Thyroid gland (tissue), 4 donors: Measurements from ENCODE around the gene TMEM256.

ENCODE experiments used
- POLR2A ChIP-seq, 2 donors: fragments of 450-650 bp; IDR thresholded peaks; one replicate each; pipeline ENCODE4 v1.6.1; 2017; ENCODE audit warnings: antibody characterized with exemption in 2 of 2, mild to moderate bottlenecking in 2 of 2, moderate library complexity in 1 of 2
- TF ChIP-seq, protein P1 (sequence below), 6 experiments: fragments of 200-600 bp in 3 of 6; fragments of 450-650 bp in 3 of 6; sonication (generic) in 3 of 6; IDR thresholded peaks; one replicate each; pipeline ENCODE4 v1.5.1; 2016 to 2019; ENCODE audit warnings: antibody characterized with exemption in 6 of 6, mild to moderate bottlenecking in 2 of 6, inconsistent platforms in 1 of 6, moderate library complexity in 1 of 6

DNA sequence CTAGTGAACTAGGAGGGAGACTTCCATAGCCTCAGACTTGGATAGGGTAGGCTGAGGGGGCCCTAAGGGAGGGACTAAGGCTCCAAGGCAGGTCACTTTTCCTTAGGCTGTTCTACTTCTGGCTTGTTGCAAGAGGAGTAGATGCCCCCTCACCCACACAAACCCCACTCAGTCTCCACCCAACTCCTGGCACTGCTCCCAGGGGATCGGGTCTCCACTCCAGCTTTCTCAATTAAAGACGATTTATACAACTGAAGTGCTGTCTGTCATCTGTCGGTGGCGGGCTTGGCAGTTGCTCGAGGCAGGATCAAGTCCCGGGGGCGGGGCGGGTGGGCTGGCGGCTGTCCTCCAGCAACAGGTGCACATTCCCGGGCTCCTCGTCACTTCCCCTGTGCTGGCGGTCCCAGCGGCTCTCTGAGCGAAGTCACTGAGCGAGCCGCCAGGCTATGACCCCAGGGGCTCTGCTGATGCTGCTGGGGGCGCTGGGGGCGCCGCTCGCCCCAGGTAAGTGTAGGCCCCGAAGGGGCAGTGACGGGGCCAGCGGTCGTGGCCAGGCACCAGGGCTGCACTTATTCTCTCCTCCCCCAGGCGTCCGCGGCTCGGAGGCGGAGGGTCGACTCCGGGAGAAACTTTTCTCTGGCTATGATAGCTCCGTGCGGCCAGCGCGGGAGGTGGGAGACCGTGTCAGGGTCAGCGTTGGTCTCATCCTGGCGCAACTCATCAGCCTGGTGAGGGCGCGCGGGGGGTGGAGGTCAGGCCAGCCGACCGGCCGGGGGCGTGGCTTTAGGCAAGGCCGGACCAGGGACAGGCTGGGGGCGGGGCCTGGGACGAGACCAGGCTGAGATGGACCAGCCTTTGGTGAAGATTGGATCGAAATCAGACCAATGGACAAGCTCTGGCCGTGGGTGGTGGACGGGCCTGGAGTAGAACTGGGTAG is 41.1 kb upstream of the TMEM256 start, which contains the start of gene CHRNB1:
- TF ChIP-seq, protein P1, sequence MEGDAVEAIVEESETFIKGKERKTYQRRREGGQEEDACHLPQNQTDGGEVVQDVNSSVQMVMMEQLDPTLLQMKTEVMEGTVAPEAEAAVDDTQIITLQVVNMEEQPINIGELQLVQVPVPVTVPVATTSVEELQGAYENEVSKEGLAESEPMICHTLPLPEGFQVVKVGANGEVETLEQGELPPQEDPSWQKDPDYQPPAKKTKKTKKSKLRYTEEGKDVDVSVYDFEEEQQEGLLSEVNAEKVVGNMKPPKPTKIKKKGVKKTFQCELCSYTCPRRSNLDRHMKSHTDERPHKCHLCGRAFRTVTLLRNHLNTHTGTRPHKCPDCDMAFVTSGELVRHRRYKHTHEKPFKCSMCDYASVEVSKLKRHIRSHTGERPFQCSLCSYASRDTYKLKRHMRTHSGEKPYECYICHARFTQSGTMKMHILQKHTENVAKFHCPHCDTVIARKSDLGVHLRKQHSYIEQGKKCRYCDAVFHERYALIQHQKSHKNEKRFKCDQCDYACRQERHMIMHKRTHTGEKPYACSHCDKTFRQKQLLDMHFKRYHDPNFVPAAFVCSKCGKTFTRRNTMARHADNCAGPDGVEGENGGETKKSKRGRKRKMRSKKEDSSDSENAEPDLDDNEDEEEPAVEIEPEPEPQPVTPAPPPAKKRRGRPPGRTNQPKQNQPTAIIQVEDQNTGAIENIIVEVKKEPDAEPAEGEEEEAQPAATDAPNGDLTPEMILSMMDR (IDR thresholded peaks at IDR 0.05): peak in 3 of 6 experiments; percentile 8 to 20 (median 20)
- TF ChIP-seq POLR2A (IDR thresholded peaks at IDR 0.05): peak in 1 of 2 donors; percentile 56
